ENCODE data around the gene MDP1.
A peak's percentile ranks its signal among the peaks of the same experiment; 100 is the strongest.
"Not testable (repeated sequence)": the region's sequence is repeated elsewhere in the genome, so short reads cannot be mapped to it uniquely, and the experiment has no call there.

The MDP1 gene

DNA sequence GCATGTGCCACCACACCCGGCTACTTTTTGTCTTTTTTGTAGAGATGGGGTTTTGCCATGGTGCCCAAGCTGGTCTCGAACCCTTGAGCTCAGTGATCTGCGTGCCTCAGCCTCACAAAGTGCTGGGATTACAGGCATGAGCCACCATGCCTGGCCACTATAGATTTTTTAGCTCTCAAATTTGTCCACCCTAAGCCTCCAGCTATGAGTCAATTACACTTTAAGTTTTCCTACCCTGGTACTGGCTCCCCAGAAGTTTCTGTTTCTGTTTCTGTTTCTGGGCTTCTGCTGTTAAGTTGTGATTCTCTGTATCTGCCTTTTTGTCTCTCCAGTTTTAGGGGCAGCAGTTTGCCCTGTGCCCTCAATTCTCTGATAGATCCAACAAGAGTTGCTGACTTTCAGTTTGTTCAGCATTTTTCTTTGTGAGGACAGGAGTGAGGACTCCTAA lies 30.9 kb upstream of the MDP1 start:
- H2AFZ ChIP-seq (ENCODE audit: low read length), result no peak overlapping the region
- H3K79me2 ChIP-seq (ENCODE audit: insufficient read depth, low read length), result peaks cover 3% of the 10 kb centered on the region
- H4K20me1 ChIP-seq (ENCODE audit: insufficient read depth, low read length, poor library complexity, severe bottlenecking), result peaks cover 3% of the 10 kb centered on the region
- H3K4me2 ChIP-seq (ENCODE audit: low read depth, low read length, poor library complexity, severe bottlenecking), result no peak overlapping the region
- H3F3A ChIP-seq (ENCODE audit: low read depth), result 0 out of 2 replicates have a peak, but pooled peaks cover 3% of the 10 kb centered on the region
- H3K9me3 ChIP-seq (ENCODE audit: insufficient read depth, low read depth, low read length), result no peaks in the 10 kb centered on the region
- no peak overlapping the region for H3K9ac ChIP-seq (ENCODE audit: low read depth, low read length, poor library complexity, severe bottlenecking)
- no peaks in the 10 kb centered on the region for H3K36me3 ChIP-seq (ENCODE audit: insufficient read depth, low read length)
- no peaks in the 10 kb centered on the region for H3K9me2 ChIP-seq (replicated peaks; ENCODE audit: low read depth, low read length)
- H3K4me3 ChIP-seq (ENCODE audit: low read length, poor library complexity, severe bottlenecking), result no peak overlapping the region
- no peak for TF ChIP-seq EZH2phosphoT487 (IDR thresholded peaks at IDR 0.05; ENCODE audit: borderline replicate concordance)
- no peak for TF ChIP-seq CTCF (conservative IDR thresholded peaks at IDR 0.05; ENCODE audit: low read length)
- peaks cover 14% of the 10 kb centered on the region for H3K4me1 ChIP-seq (ENCODE audit: insufficient read depth, low read length, poor library complexity, severe bottlenecking)
- no peaks in the 10 kb centered on the region for H3K27me3 ChIP-seq (ENCODE audit: insufficient read depth, low read length, poor library complexity, severe bottlenecking)

DNA sequence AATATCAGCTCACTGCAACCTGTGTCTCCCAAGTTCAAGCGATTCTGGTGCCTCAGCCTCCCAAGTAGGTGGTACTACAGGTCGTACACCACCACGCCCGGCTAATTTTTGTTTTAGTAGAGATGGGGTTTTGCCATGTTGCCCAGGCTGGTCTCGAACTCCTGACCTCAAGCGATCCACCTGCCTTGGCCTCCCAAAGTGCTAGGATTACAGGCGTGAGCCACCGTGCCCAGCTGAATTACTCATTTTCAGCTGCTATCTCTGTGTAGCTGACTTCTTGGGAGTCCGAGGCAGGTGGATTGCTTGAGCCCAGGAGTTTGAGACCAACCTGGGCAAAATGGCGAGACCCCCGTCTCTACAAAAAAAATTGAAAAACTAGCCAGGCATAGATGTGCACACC lies 29.5 kb upstream of the MDP1 start:
- not testable (repeated sequence) for H3K9ac ChIP-seq (ENCODE audit: low read depth, low read length, poor library complexity, severe bottlenecking); H3K4me3 ChIP-seq (ENCODE audit: low read length, poor library complexity, severe bottlenecking)
- peaks cover 23% of the 10 kb centered on the region for H3K4me1 ChIP-seq (ENCODE audit: insufficient read depth, low read length, poor library complexity, severe bottlenecking)

DNA sequence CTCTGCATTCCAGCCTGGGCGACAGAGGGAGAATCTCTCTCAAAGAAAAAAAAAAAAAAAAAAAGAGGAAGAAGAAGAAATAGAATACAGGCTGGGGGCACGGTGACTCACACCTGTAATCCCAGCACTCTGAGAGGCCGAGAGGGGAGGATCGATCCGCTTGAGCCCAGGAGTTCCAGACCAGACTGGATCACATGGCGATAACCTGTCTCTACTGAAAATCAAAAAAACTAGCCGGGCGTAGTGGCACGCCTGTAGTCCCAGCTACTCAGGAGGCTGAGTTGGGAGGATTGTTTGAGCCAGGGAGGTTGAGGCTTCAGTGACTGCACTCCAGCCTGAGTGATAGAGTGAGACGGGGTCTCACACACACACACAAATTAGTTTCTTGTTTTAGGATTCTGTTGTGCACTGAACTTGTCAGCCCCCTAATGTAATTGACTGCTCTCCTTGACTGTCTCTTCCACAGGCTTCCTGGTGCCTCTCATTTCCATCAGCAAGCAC lies 27.5 kb upstream of the MDP1 start:
- Histone ChIP-seq H3K79me2 (ENCODE audit: insufficient read depth, low read length) (peaks cover 32% of the 10 kb centered on the region), H3K9ac (ENCODE audit: low read depth, low read length, poor library complexity, severe bottlenecking) (peak overlapping the region; percentile 86), H4K20me1 (ENCODE audit: insufficient read depth, low read length, poor library complexity, severe bottlenecking) (peaks cover 20% of the 10 kb centered on the region), H3K27me3 (ENCODE audit: insufficient read depth, low read length, poor library complexity, severe bottlenecking) (no peaks in the 10 kb centered on the region), H3F3A (ENCODE audit: low read depth) (0 out of 2 replicates have a peak, but pooled peaks cover 3% of the 10 kb centered on the region), H3K4me2 (ENCODE audit: low read depth, low read length, poor library complexity, severe bottlenecking) (peak overlapping the region; percentile 97), H3K9me3 (ENCODE audit: insufficient read depth, low read depth, low read length) (no peaks in the 10 kb centered on the region), H3K4me1 (ENCODE audit: insufficient read depth, low read length, poor library complexity, severe bottlenecking) (peaks cover 36% of the 10 kb centered on the region), H3K9me2 (replicated peaks; ENCODE audit: low read depth, low read length) (no peaks in the 10 kb centered on the region), H3K36me3 (ENCODE audit: insufficient read depth, low read length) (peaks cover 23% of the 10 kb centered on the region; the same call in 1 of the 2 replicates), H2AFZ (ENCODE audit: low read length) (peak overlapping the region; percentile 82; the same call in 1 of the 2 replicates), H3K4me3 (ENCODE audit: low read length, poor library complexity, severe bottlenecking) (peak overlapping the region; percentile 89)
- TF ChIP-seq EZH2phosphoT487 (IDR thresholded peaks at IDR 0.05; ENCODE audit: borderline replicate concordance), result no peak
- TF ChIP-seq CTCF (conservative IDR thresholded peaks at IDR 0.05; ENCODE audit: low read length), result no peak

More for the DNA sequence above, 29.5 kb upstream of the MDP1 start:
- H3K36me3 ChIP-seq (ENCODE audit: insufficient read depth, low read length); H3F3A ChIP-seq (ENCODE audit: low read depth); H3K27me3 ChIP-seq (ENCODE audit: insufficient read depth, low read length, poor library complexity, severe bottlenecking); H3K9me3 ChIP-seq (ENCODE audit: insufficient read depth, low read depth, low read length); H2AFZ ChIP-seq (ENCODE audit: low read length); H3K9me2 ChIP-seq (replicated peaks; ENCODE audit: low read depth, low read length); H3K4me2 ChIP-seq (ENCODE audit: low read depth, low read length, poor library complexity, severe bottlenecking): not testable (repeated sequence)
- H3K79me2 ChIP-seq (ENCODE audit: insufficient read depth, low read length), result peaks cover 17% of the 10 kb centered on the region
- H4K20me1 ChIP-seq (ENCODE audit: insufficient read depth, low read length, poor library complexity, severe bottlenecking), result peaks cover 14% of the 10 kb centered on the region
